Measurements from ENCODE around the gene INSR.

GRCh38 chr19:7172794-7173193 lies 121.4 kb downstream of the INSR start:
- TF ChIP-seq EZH2 (IDR thresholded peaks at IDR 0.05; ENCODE audit: insufficient read depth, poor library complexity, severe bottlenecking) (no peak), EZH2phosphoT487 (IDR thresholded peaks at IDR 0.05; ENCODE audit: insufficient read depth, low read depth) (no peak)
